HepG2 (cell line): ENCODE measurements around the gene MED13L. TPM values are rescaled to one million over a fixed set of nuclear protein-coding genes. Genes with fewer than 3 reads are reported as not detected.

ENCODE experiments used
- ATAC-seq: fragments of 200-7000 bp; cut with Tn5 transposase; 3 replicates; pipeline ENCODE4 v1.9.1; 2020; ENCODE audit warnings: mild to moderate bottlenecking, moderate library complexity
- BruUV-seq: library from RNA; stranded (reverse); fragments of 400-500 nt; replicated peaks from 2 replicates; lab custom pipeline; 2021; lab: Mats Ljungman, UMichigan
- CTCF ChIA-PET: fragments of 300-600 bp; formaldehyde crosslinking; extraction: SDS; loops from one replicate; lab custom pipeline; 2021; ENCODE audit warnings: low total read pairs, inconsistent platforms, low intra/inter-chr PET ratio; lab: Yijun Ruan, JAX
- POLR2A ChIA-PET: fragments of 350-600 bp; sonication (Branson Sonifier 250); formaldehyde crosslinking; loops from one replicate; lab custom pipeline; 2020; ENCODE audit warnings: antibody characterized with exemption, inconsistent platforms; lab: Yijun Ruan, JAX
- DNase-seq: peaks from one replicate; pipeline ENCODE4 v3.0.0-alpha.2; 2015; ENCODE audit warnings: low spot score
- FAIRE-seq: peaks from 3 replicates; lab custom pipeline; 2011; peaks lifted over from hg19 to GRCh38; lab: Jason Lieb, UNC
- H2AFZ ChIP-seq: one replicate; pipeline ENCODE4 v1.6.1; 2011; ENCODE audit warnings: low read length, inconsistent platforms
- H3K27ac ChIP-seq: fragments of 300-600 bp; 3 replicates; pipeline ENCODE4 v1.8.0; 2011; ENCODE audit warnings: mixed run types, mild to moderate bottlenecking, mixed read lengths, low read length, inconsistent platforms; ENCODE audit not compliant: insufficient read depth; ENCODE audit errors: extremely low read length
- H3K27me3 ChIP-seq, 2 experiments: fragments of 200-600 bp in 1 of 2; 2 replicates in 1 of 2; 3 replicates in 1 of 2; pipeline versions ENCODE4 v1.6.0 to v1.8.0; 2011; ENCODE audit warnings: low read length in 2 of 2, mild to moderate bottlenecking in 2 of 2, moderate library complexity in 2 of 2, inconsistent platforms in 1 of 2; ENCODE audit not compliant: insufficient read depth in 2 of 2, control insufficient read depth in 1 of 2
- H3K36me3 ChIP-seq, 2 experiments: fragments of 200-600 bp in 1 of 2; replicated peaks in 1 of 2; 2 replicates in 1 of 2; 3 replicates in 1 of 2; pipeline versions ENCODE4 v1.5.1 to v1.8.0; 2011; ENCODE audit warnings: low read length in 2 of 2, inconsistent platforms in 1 of 2; ENCODE audit not compliant: insufficient read depth in 2 of 2, control insufficient read depth in 1 of 2
- H3K4me1 ChIP-seq: 2 replicates; pipeline ENCODE4 v1.5.1; 2012; ENCODE audit warnings: low read length, inconsistent platforms; ENCODE audit not compliant: insufficient read depth
- H3K4me2 ChIP-seq: 2 replicates; pipeline ENCODE4 v1.6.0; 2011; ENCODE audit warnings: low read depth, low read length, inconsistent platforms
- H3K4me3 ChIP-seq, 3 experiments: fragments of 200-600 bp in 1 of 3; sonication (generic), shearing (Covaris generic) in 1 of 3; replicated peaks in 1 of 3; 2 replicates each; pipeline ENCODE4 v1.5.1; 2011 to 2016; ENCODE audit warnings: low read length in 3 of 3, inconsistent platforms in 2 of 3, low read depth in 2 of 3, mild to moderate bottlenecking in 2 of 3, control low read depth in 1 of 3, mixed read lengths in 1 of 3; ENCODE audit not compliant: insufficient read depth in 1 of 3
- H3K79me2 ChIP-seq: one replicate; pipeline ENCODE4 v1.6.1; 2011; ENCODE audit warnings: low read length, inconsistent platforms; ENCODE audit not compliant: insufficient read depth
- H3K9ac ChIP-seq: 2 replicates; pipeline ENCODE4 v1.6.0; 2011; ENCODE audit warnings: mild to moderate bottlenecking, low read depth, low read length, inconsistent platforms; ENCODE audit not compliant: insufficient read depth
- H3K9me3 ChIP-seq: 2 replicates; pipeline ENCODE4 v1.5.1; 2012; ENCODE audit warnings: mild to moderate bottlenecking, low read length
- H4K20me1 ChIP-seq: 2 replicates; pipeline ENCODE4 v1.6.0; 2011; ENCODE audit warnings: inconsistent platforms, mild to moderate bottlenecking, low read length, moderate library complexity; ENCODE audit not compliant: insufficient read depth
- E2F5 ChIP-seq: sonication (generic); formaldehyde crosslinking; conservative IDR thresholded peaks from 2 replicates; pipeline ENCODE4 v1.4.0; 2020; ENCODE audit warnings: missing genetic modification reagents
- EHMT2 ChIP-seq: fragments of 200-600 bp; sonication (generic); IDR thresholded peaks from 2 replicates; pipeline ENCODE4 v1.7.0; 2017; ENCODE audit warnings: antibody characterized with exemption, low read depth, low read length, borderline replicate concordance
- HMG20A ChIP-seq: IDR thresholded peaks from 2 replicates; pipeline ENCODE4 v1.6.1; 2016; ENCODE audit warnings: borderline replicate concordance
- HMGA1 ChIP-seq: sonication (generic); formaldehyde crosslinking; conservative IDR thresholded peaks from 2 replicates; pipeline ENCODE4 v1.4.0; 2020; ENCODE audit warnings: missing genetic modification reagents
- NFKBIZ ChIP-seq: IDR thresholded peaks from 2 replicates; pipeline ENCODE4 v1.6.1; 2018; ENCODE audit warnings: missing genetic modification reagents, missing compliant biosample characterization
- PAWR ChIP-seq: sonication (generic); formaldehyde crosslinking; IDR thresholded peaks from 2 replicates; pipeline ENCODE4 v1.4.0; 2020; ENCODE audit warnings: missing genetic modification reagents, mild to moderate bottlenecking, borderline replicate concordance
- RBFOX2 ChIP-seq: fragments of 200-400 bp; formaldehyde crosslinking; IDR thresholded peaks from 2 replicates; pipeline ENCODE4 v1.6.1; 2017; ENCODE audit warnings: low read depth, mild to moderate bottlenecking, low read length
- STAT5B ChIP-seq: sonication (generic); formaldehyde crosslinking; IDR thresholded peaks from 2 replicates; pipeline ENCODE4 v1.4.0; 2020; ENCODE audit warnings: missing genetic modification reagents
- ZBTB34 ChIP-seq: sonication (generic); formaldehyde crosslinking; IDR thresholded peaks from 2 replicates; pipeline ENCODE4 v1.8.0; 2022; ENCODE audit warnings: mild to moderate bottlenecking, missing genetic modification reagents
- ZEB1 ChIP-seq: IDR thresholded peaks from 2 replicates; pipeline ENCODE4 v1.6.1; 2012; ENCODE audit warnings: mild to moderate bottlenecking, low read depth, inconsistent platforms; ENCODE audit not compliant: insufficient replicate concordance
- ZFAT ChIP-seq: sonication (generic); formaldehyde crosslinking; conservative IDR thresholded peaks from 2 replicates; pipeline ENCODE4 v1.8.1; 2023; ENCODE audit warnings: missing genetic modification reagents, inconsistent platforms
- ZMYM4 ChIP-seq: sonication (generic); formaldehyde crosslinking; IDR thresholded peaks from 2 replicates; pipeline ENCODE4 v1.8.1; 2023; ENCODE audit warnings: mild to moderate bottlenecking, missing genetic modification reagents
- ZNF10 ChIP-seq: sonication (generic); formaldehyde crosslinking; IDR thresholded peaks from 2 replicates; pipeline ENCODE4 v1.4.0; 2020; ENCODE audit warnings: mild to moderate bottlenecking, low read depth, missing genetic modification reagents, borderline replicate concordance
- ZNF225 ChIP-seq: sonication (generic); formaldehyde crosslinking; IDR thresholded peaks from 2 replicates; pipeline ENCODE4 v1.4.0; 2020; ENCODE audit warnings: mild to moderate bottlenecking, missing genetic modification reagents
- ZNF260 ChIP-seq: sonication (generic); formaldehyde crosslinking; IDR thresholded peaks from 2 replicates; pipeline ENCODE4 v1.4.0; 2020; ENCODE audit warnings: missing genetic modification reagents, low read depth, mild to moderate bottlenecking, borderline replicate concordance
- ZNF329 ChIP-seq: sonication (generic); formaldehyde crosslinking; IDR thresholded peaks from 2 replicates; pipeline ENCODE4 v1.9.0; 2021; ENCODE audit warnings: low read depth, mild to moderate bottlenecking, missing genetic modification reagents
- ZNF446 ChIP-seq: sonication (generic); formaldehyde crosslinking; IDR thresholded peaks from 2 replicates; pipeline ENCODE4 v1.5.0; 2020; ENCODE audit warnings: mild to moderate bottlenecking, missing genetic modification reagents
- ZNF598 ChIP-seq: sonication (generic); formaldehyde crosslinking; IDR thresholded peaks from 2 replicates; pipeline ENCODE4 v1.5.1; 2020; ENCODE audit warnings: mild to moderate bottlenecking, missing genetic modification reagents, borderline replicate concordance
- ZNF674 ChIP-seq: sonication (generic); formaldehyde crosslinking; IDR thresholded peaks from 2 replicates; pipeline ENCODE4 v1.5.0; 2020; ENCODE audit warnings: low read depth, mild to moderate bottlenecking, missing genetic modification reagents
- ZNF878 ChIP-seq: sonication (generic); formaldehyde crosslinking; IDR thresholded peaks from 2 replicates; pipeline ENCODE4 v1.8.1; 2023; ENCODE audit warnings: mild to moderate bottlenecking, missing genetic modification reagents, moderate library complexity
- WGBS: methylation state at CpG from one replicate; pipeline ENCODE4 v1.1.6; 2017; ENCODE audit warnings: low lambda C conversion rate; 5-methylcytosine and 5-hydroxymethylcytosine counted together
- in situ Hi-C: cut with HindIII; loops from 2 replicates; pipeline ENCODE4 v1.10.0; 2017; ENCODE audit warnings: low pct_unique_long_range_greater_than_20kb; ENCODE audit not compliant: extremely low pct_ligation_motif_present
- intact Hi-C: fragments of 100-400 bp; cut with micrococcal nuclease; formaldehyde crosslinking; loops from one replicate; pipeline ENCODE4 v1.10.0; 2022; ENCODE audit not compliant: unreplicated experiment
- polyA plus RNA-seq, 8 experiments: library from polyadenylated mRNA; depleted of rRNA in 3 of 8; stranded (reverse) in 7 of 8; unstranded in 1 of 8; fragments of >200 nt; fragmentation: Illumina TruSeq in 4 of 8; extraction: Trizol in 4 of 8; gene quantifications; 2 replicates each; pipeline versions ENCODE4 v1.2.1 to v1.2.3, GENCODE V29; 2011 to 2016; ENCODE audit warnings: low read depth in 4 of 8, missing spikeins in 1 of 8, mixed read lengths in 1 of 8; ENCODE audit not compliant: insufficient read depth in 1 of 8
- total RNA-seq, 5 experiments: library from RNA; depleted of rRNA; stranded (reverse); fragments of >200 nt; fragmentation: Illumina TruSeq; extraction: Trizol; gene quantifications; 2 replicates each; pipeline ENCODE4 v1.2.3, GENCODE V29; 2016; ENCODE audit warnings: low read depth in 1 of 5
- TF ChIP-seq, protein P1 (sequence below): sonication (generic); formaldehyde crosslinking; IDR thresholded peaks from 2 replicates; pipeline ENCODE4 v1.4.0; 2020; ENCODE audit warnings: missing genetic modification reagents

MED13L gene
- total and polyA plus RNA-seq, 2 of the 13 experiments (the other 11 are each of a cell fraction or from before 2014, with no cell fraction given), result 24.8 to 38.9 TPM

DNA sequence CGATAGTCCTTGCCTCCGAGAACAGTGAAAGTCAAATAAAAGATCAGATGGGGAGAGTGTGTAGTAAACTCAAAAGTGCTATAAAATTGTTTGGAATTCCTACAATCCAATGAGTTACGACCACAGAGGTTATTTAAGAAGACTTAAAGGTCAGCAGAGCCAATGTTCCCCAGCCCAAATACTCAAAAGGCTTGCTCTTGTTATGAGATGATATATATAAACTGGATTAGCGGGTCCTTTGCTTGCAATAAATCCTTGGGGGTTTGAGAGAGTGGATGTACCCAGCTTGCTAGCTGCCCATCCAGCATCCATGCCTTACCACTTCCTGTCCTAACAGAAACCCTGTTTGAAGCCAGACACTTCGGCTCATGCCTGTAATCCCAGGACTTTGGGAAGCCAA lies 29.0 kb upstream of the MED13L start (continued):
- TF ChIP-seq ZNF260 (CRISPR knock-in tag), result no peak
- no peak for TF ChIP-seq ZNF225 (CRISPR knock-in tag)
- no peak for TF ChIP-seq ZNF878 (CRISPR knock-in tag)
- no peak for TF ChIP-seq RBFOX2
- TF ChIP-seq, all 625 proteins: peak for 0

DNA sequence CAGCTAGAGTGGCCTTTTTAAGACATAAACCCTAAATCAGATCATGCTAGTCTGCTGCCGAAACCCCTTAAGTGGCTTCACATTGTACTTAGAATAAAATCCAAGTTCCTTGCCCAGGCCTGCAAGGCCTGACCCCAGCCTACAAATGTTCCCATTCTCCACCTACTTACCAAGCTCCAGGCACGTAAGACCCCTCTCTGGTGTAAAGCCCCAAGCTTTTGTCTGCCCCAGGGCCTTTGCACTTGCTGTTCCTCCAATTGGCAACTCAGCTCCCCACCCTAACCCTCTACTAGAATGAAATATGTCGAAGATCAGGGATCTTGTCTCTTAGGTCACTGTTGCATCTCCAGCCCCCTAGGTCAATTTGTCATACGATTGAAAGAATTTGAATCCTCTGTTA lies 27.1 kb upstream of the MED13L start:
- Histone ChIP-seq H3K9me3 (no peaks in the 10 kb centered on the region), H3K27ac (no peak overlapping the region), H3K79me2 (no peaks in the 10 kb centered on the region), H3K9ac (no peak overlapping the region), H2AFZ (no peak overlapping the region), H3K27me3 (peaks cover 3 to 27% of the 10 kb centered on the region in 2 experiments; a peak in 4 of 5 replicates), H3K36me3 (no peaks in the 10 kb centered on the region), H4K20me1 (no peaks in the 10 kb centered on the region), H3K4me3 (no peak overlapping the region), H3K4me1 (no peaks in the 10 kb centered on the region), H3K4me2 (no peak overlapping the region)
- POLR2A ChIA-PET, result no interaction called here
- in situ Hi-C loops (no loop called here), intact Hi-C loops (no loop called here)
- WGBS, result 26% methylated on average over 4 of the region's 4 CpGs
- DNase-seq (no peak), ATAC-seq (no peak), FAIRE-seq (no peak)
- CTCF ChIA-PET, result no interaction called here
- BruUV-seq, result no TSS peak
- TF ChIP-seq ZEB1 (no peak), ZNF329 (CRISPR knock-in tag) (no peak), ZMYM4 (CRISPR knock-in tag) (no peak), ZBTB34 (CRISPR knock-in tag) (no peak), HMGA1 (CRISPR knock-in tag) (no peak), EHMT2 (no peak), E2F5 (no peak), ZNF446 (CRISPR knock-in tag) (no peak), STAT5B (no peak), NFKBIZ (CRISPR knock-in tag) (no peak), ZNF598 (no peak), ZNF674 (CRISPR knock-in tag) (no peak), ZNF10 (CRISPR knock-in tag) (no peak), ZFAT (no peak), HMG20A (no peak), PAWR (CRISPR knock-in tag) (no peak)
- TF ChIP-seq, protein P1, sequence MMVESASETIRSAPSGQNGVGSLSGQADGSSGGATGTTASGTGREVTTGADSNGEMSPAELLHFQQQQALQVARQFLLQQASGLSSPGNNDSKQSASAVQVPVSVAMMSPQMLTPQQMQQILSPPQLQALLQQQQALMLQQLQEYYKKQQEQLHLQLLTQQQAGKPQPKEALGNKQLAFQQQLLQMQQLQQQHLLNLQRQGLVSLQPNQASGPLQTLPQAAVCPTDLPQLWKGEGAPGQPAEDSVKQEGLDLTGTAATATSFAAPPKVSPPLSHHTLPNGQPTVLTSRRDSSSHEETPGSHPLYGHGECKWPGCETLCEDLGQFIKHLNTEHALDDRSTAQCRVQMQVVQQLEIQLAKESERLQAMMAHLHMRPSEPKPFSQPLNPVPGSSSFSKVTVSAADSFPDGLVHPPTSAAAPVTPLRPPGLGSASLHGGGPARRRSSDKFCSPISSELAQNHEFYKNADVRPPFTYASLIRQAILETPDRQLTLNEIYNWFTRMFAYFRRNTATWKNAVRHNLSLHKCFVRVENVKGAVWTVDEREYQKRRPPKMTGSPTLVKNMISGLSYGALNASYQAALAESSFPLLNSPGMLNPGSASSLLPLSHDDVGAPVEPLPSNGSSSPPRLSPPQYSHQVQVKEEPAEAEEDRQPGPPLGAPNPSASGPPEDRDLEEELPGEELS (CRISPR knock-in tag), result no peak
